ENCODE data around the gene KCNAB2.

The KCNAB2 gene

GRCh38 chr1:6117064-6117463, 71.4 kb downstream of the KCNAB2 start:
- H3K36me3 Mint-ChIP-seq: no peaks in the 10 kb centered on the region
- no peak overlapping the region for H3K4me3 Mint-ChIP-seq
- no peak overlapping the region for H3K27ac Mint-ChIP-seq
- H3K4me1 Mint-ChIP-seq: no peaks in the 10 kb centered on the region
- H3K9me3 Mint-ChIP-seq: peaks cover 7% of the 10 kb centered on the region
- DNase-seq (ENCODE audit: low spot score in 2 of 2) (no peak), ATAC-seq (no peak)

- H3K4me1 Mint-ChIP-seq: no peaks in the 10 kb centered on the region
- H3K36me3 Mint-ChIP-seq: no peaks in the 10 kb centered on the region
- peaks cover 7% of the 10 kb centered on the region for H3K9me3 Mint-ChIP-seq
- no peak overlapping the region for H3K27ac Mint-ChIP-seq
- H3K4me3 Mint-ChIP-seq: no peak overlapping the region
- no peak for ATAC-seq
- no peak for DNase-seq (ENCODE audit: low spot score in 2 of 2)
These were observed 71.9 kb downstream of the KCNAB2 start for GRCh38 chr1:6117624-6118023.

GRCh38 chr1:6118415-6118814, 72.7 kb downstream of the KCNAB2 start:
- H3K36me3 Mint-ChIP-seq: no peaks in the 10 kb centered on the region
- no peak overlapping the region for H3K4me3 Mint-ChIP-seq
- no peak for ATAC-seq
- no peak overlapping the region for H3K27ac Mint-ChIP-seq
- no peaks in the 10 kb centered on the region for H3K4me1 Mint-ChIP-seq
- no peak for DNase-seq (ENCODE audit: low spot score in 2 of 2)
- H3K9me3 Mint-ChIP-seq: peaks cover 7% of the 10 kb centered on the region

DNA sequence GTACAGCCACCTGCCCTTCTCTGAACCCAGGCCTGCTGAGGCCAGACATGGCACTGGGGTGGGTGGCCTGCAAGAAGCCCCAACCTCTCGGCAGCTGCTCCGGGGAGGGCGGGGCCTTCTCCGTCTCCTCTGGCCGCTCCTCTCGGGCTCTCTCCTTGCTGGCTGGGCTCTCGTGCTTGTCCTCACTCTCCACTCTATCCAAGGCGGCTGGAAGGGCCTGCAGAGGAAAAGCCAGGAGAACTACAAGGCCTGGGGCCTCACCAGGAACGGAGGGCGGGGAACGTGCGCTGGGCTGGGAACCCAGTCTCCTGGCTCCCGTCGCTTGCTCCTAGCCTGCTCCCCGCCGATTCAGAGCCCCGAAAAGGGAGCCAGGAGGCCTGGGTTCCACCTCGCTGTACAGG, 75.3 kb downstream of the KCNAB2 start:
- Mint-ChIP-seq H3K27ac (no peak overlapping the region), H3K36me3 (no peaks in the 10 kb centered on the region), H3K4me1 (peaks cover 5% of the 10 kb centered on the region), H3K4me3 (no peak overlapping the region), H3K9me3 (peaks cover 7% of the 10 kb centered on the region)
- no peak for DNase-seq (ENCODE audit: low spot score in 2 of 2)
- ATAC-seq: no peak

GRCh38 chr1:6121651-6122370, 76.1 kb downstream of the KCNAB2 start:
- Mint-ChIP-seq H3K4me3 (no peak overlapping the region), H3K36me3 (no peaks in the 10 kb centered on the region), H3K27ac (no peak overlapping the region), H3K4me1 (peaks cover 9% of the 10 kb centered on the region), H3K9me3 (peaks cover 4% of the 10 kb centered on the region)
- ATAC-seq (no peak), DNase-seq (ENCODE audit: low spot score in 2 of 2) (no peak)

DNA sequence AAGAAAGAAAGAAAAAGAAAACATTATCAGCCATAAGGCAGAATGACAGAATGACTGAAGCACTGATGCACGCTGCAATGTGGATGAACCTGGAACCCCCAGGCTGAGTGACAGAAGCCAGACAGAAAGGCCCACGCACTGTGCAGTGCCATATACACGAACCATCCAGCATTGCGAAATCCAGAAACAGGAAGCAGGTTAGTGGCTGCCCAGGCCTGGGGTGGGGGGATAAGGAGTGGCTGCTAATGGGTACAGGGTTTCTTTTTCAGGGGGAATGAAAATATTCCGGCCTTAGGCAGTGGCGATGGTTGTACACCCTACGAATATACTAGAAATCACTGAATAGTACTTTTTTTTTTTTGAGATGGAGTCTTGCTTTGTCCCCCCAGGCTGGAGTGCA, 77.4 kb downstream of the KCNAB2 start:
- H3K36me3 Mint-ChIP-seq: no peaks in the 10 kb centered on the region
- ATAC-seq (no peak), DNase-seq (ENCODE audit: low spot score in 2 of 2) (no peak)
- H3K4me1 Mint-ChIP-seq: peaks cover 12% of the 10 kb centered on the region
- no peak overlapping the region for H3K27ac Mint-ChIP-seq
- H3K9me3 Mint-ChIP-seq: no peaks in the 10 kb centered on the region
- H3K4me3 Mint-ChIP-seq: no peak overlapping the region

GRCh38 chr1:6123816-6124215, 78.1 kb downstream of the KCNAB2 start:
- DNase-seq (ENCODE audit: low spot score in 2 of 2) (no peak), ATAC-seq (no peak)
- no peaks in the 10 kb centered on the region for H3K36me3 Mint-ChIP-seq
- H3K4me3 Mint-ChIP-seq: no peak overlapping the region
- H3K9me3 Mint-ChIP-seq: no peaks in the 10 kb centered on the region
- no peak overlapping the region for H3K27ac Mint-ChIP-seq
- H3K4me1 Mint-ChIP-seq: peaks cover 12% of the 10 kb centered on the region

- DNase-seq (ENCODE audit: low spot score in 2 of 2) (no peak), ATAC-seq (no peak)
- no peaks in the 10 kb centered on the region for H3K9me3 Mint-ChIP-seq
- no peak overlapping the region for H3K27ac Mint-ChIP-seq
- no peaks in the 10 kb centered on the region for H3K36me3 Mint-ChIP-seq
- H3K4me3 Mint-ChIP-seq: no peak overlapping the region
- peaks cover 12% of the 10 kb centered on the region for H3K4me1 Mint-ChIP-seq
These were observed 78.7 kb downstream of the KCNAB2 start for GRCh38 chr1:6124341-6124740.

- no peaks in the 10 kb centered on the region for H3K9me3 Mint-ChIP-seq
- peaks cover 12% of the 10 kb centered on the region for H3K4me1 Mint-ChIP-seq
- no peaks in the 10 kb centered on the region for H3K36me3 Mint-ChIP-seq
- H3K27ac Mint-ChIP-seq: no peak overlapping the region
- ATAC-seq: no peak
- H3K4me3 Mint-ChIP-seq: no peak overlapping the region
- no peak for DNase-seq (ENCODE audit: low spot score in 2 of 2)
These were observed 79.2 kb downstream of the KCNAB2 start for GRCh38 chr1:6124746-6125365.

DNA sequence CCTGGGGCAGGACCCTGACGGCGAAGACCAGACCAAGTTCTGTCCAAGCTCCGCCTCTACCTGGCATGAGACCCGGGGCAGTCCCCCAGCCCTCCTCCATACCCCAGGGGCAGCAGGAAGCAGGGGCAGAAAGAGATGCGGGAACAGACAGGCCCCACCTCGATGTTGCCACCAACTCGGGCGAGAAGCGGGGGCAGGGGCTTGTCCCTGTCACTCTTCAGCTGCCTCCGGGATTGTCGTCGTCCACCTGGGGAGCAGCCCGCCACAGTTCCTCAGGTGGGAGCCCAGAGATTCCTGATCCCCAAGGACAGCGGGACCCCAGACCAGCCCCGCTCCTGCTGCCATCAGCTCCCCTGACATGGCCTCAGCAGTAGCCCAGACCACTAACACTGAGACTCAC, 79.7 kb downstream of the KCNAB2 start:
- Mint-ChIP-seq H3K36me3 (no peaks in the 10 kb centered on the region), H3K27ac (peak overlapping the region; percentile 23), H3K4me3 (peak overlapping the region; percentile 25), H3K9me3 (no peaks in the 10 kb centered on the region), H3K4me1 (peaks cover 12% of the 10 kb centered on the region)
- ATAC-seq (no peak), DNase-seq (ENCODE audit: low spot score in 2 of 2) (no peak)

DNA sequence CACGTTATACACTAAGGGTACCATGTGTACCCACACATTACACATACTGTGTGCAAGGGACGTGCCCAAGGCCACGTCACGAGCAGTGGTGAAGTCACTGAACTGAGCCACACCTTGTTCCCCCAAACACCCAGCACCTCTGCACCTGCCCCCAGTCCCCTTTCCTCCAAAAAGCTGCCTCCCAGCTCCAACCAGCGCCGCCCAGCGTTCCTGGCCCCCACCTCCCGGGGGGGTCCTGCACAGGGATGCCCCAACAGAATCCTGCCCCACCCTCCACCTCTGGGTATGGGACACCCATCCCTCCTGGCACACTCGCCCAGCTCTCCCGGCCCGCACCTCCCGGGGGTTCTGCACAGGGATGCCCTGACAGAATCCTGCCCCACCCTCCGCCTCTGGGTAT, 80.3 kb downstream of the KCNAB2 start:
- H3K4me1 Mint-ChIP-seq: peaks cover 12% of the 10 kb centered on the region
- H3K27ac Mint-ChIP-seq: peak overlapping the region; percentile 23
- no peaks in the 10 kb centered on the region for H3K9me3 Mint-ChIP-seq
- ATAC-seq: peak; percentile 27
- DNase-seq (ENCODE audit: low spot score in 2 of 2): no peak
- H3K4me3 Mint-ChIP-seq: peak overlapping the region; percentile 25
- H3K36me3 Mint-ChIP-seq: no peaks in the 10 kb centered on the region

- Mint-ChIP-seq H3K36me3 (no peaks in the 10 kb centered on the region), H3K9me3 (no peaks in the 10 kb centered on the region), H3K4me3 (no peak overlapping the region), H3K27ac (no peak overlapping the region), H3K4me1 (peaks cover 12% of the 10 kb centered on the region)
- ATAC-seq: no peak
- no peak for DNase-seq (ENCODE audit: low spot score in 2 of 2)
These were observed 80.9 kb downstream of the KCNAB2 start for GRCh38 chr1:6126521-6127067.

GRCh38 chr1:6127587-6128163, 82.0 kb downstream of the KCNAB2 start:
- DNase-seq (ENCODE audit: low spot score in 2 of 2) (peak; percentile 32 to 60), ATAC-seq (peak; percentile 77)
- no peaks in the 10 kb centered on the region for H3K36me3 Mint-ChIP-seq
- peaks cover 3% of the 10 kb centered on the region for H3K9me3 Mint-ChIP-seq
- H3K27ac Mint-ChIP-seq: no peak overlapping the region
- H3K4me1 Mint-ChIP-seq: peaks cover 12% of the 10 kb centered on the region
- no peak overlapping the region for H3K4me3 Mint-ChIP-seq

- Mint-ChIP-seq H3K9me3 (peaks cover 3% of the 10 kb centered on the region), H3K27ac (no peak overlapping the region), H3K36me3 (no peaks in the 10 kb centered on the region), H3K4me1 (peaks cover 12% of the 10 kb centered on the region), H3K4me3 (no peak overlapping the region)
- DNase-seq (ENCODE audit: low spot score in 2 of 2) (no peak), ATAC-seq (no peak)
These were observed 82.8 kb downstream of the KCNAB2 start for GRCh38 chr1:6128276-6129081.

- no peak overlapping the region for H3K4me3 Mint-ChIP-seq
These were observed 83.6 kb downstream of the KCNAB2 start for GRCh38 chr1:6129313-6129712.

More at GRCh38 chr1:6129313-6129712, 83.6 kb downstream of the KCNAB2 start:
- ATAC-seq (no peak), DNase-seq (ENCODE audit: low spot score in 2 of 2) (no peak)
- Mint-ChIP-seq H3K4me1 (peaks cover 12% of the 10 kb centered on the region), H3K9me3 (peaks cover 3% of the 10 kb centered on the region), H3K27ac (no peak overlapping the region), H3K36me3 (no peaks in the 10 kb centered on the region)

Measured in stimulated activated effector memory CD8-positive, alpha-beta T cell treated with anti-CD3 and anti-CD28 coated beads, Interleukin-12 subunit alpha, Interleukin-12 subunit beta, amount 100 ng/mL, for 72 hours (primary cell).